Subcutaneous adipose tissue (tissue), 4 donors: Measurements from ENCODE around the gene C1QB. TPM values are rescaled to one million over a fixed set of nuclear protein-coding genes. Genes with fewer than 3 reads are reported as not detected.

Source experiments
- CTCF ChIP-seq: fragments of 450-650 bp; IDR thresholded peaks from one replicate; pipeline ENCODE4 v1.5.1; 2016; ENCODE audit warnings: low read depth, mild to moderate bottlenecking, control low read depth, antibody characterized with exemption, moderate library complexity
- total RNA-seq, 4 donors: library from RNA; depleted of rRNA; stranded (reverse); fragments of >200 nt; gene quantifications; one replicate each; pipeline ENCODE4 v1.1.0, GENCODE V29; 2016

The C1QB gene
- total RNA-seq, 4 donors from 2014 or later = 325 to 1,649 (median 667) TPM

GRCh38 chr1:22641906-22642636, 11.0 kb upstream of the C1QB start:
- TF ChIP-seq CTCF = no peak

- TF ChIP-seq CTCF = no peak
Measured at GRCh38 chr1:22643381-22643780, 9.7 kb upstream of the C1QB start, which contains the start of gene C1QC. Gene C1QC (plus strand): TSS chr1:22643633. CDS start chr1:22644024, 391 bp downstream.

- TF ChIP-seq CTCF = no peak
Measured at GRCh38 chr1:22643928-22644327, 9.1 kb upstream of the C1QB start.

GRCh38 chr1:22645931-22646330, 7.1 kb upstream of the C1QB start:
- TF ChIP-seq CTCF = no peak

- TF ChIP-seq CTCF = no peak
Measured at GRCh38 chr1:22646384-22646783, 6.7 kb upstream of the C1QB start.

- TF ChIP-seq CTCF = no peak
Measured at GRCh38 chr1:22650089-22650693, 2.8 kb upstream of the C1QB start.

GRCh38 chr1:22651941-22652856, 837 bp upstream of the C1QB start:
- TF ChIP-seq CTCF = no peak
